Hepatocyte (in vitro differentiated cells): ENCODE results near the gene GCLM. TPM values are rescaled to one million over a fixed set of nuclear protein-coding genes. Genes with fewer than 3 reads are reported as not detected.

Experiments used
- DNase-seq: peaks from one replicate; pipeline ENCODE4 v3.0.0-alpha.2; 2016; ENCODE audit warnings: low spot score
- H2AFZ ChIP-seq: fragments of 200-600 bp; sonication (generic); 2 replicates; pipeline ENCODE4 v1.6.0; 2016; ENCODE audit warnings: antibody characterized with exemption, mild to moderate bottlenecking
- H3K27ac ChIP-seq: fragments of 200-600 bp; sonication (generic); 2 replicates; pipeline ENCODE4 v1.5.1; 2016; ENCODE audit warnings: mild to moderate bottlenecking
- H3K27me3 ChIP-seq: fragments of 200-600 bp; sonication (generic); 2 replicates; pipeline ENCODE4 v1.6.1; 2016
- H3K36me3 ChIP-seq: fragments of 200-600 bp; sonication (generic); replicated peaks from 2 replicates; pipeline ENCODE4 v1.5.1; 2016; ENCODE audit warnings: low read depth; ENCODE audit not compliant: insufficient read depth
- H3K4me1 ChIP-seq: fragments of 200-600 bp; sonication (generic); 2 replicates; pipeline ENCODE4 v1.5.1; 2016; ENCODE audit warnings: mild to moderate bottlenecking, moderate library complexity; ENCODE audit not compliant: insufficient read depth
- H3K4me2 ChIP-seq: fragments of 200-600 bp; sonication (generic); 2 replicates; pipeline ENCODE4 v1.6.0; 2016
- H3K4me3 ChIP-seq: fragments of 200-600 bp; sonication (generic); 2 replicates; pipeline ENCODE4 v1.5.1; 2016; ENCODE audit warnings: mild to moderate bottlenecking
- H3K79me2 ChIP-seq: fragments of 200-600 bp; sonication (generic); 2 replicates; pipeline ENCODE4 v1.6.0; 2017; ENCODE audit warnings: mild to moderate bottlenecking
- H3K9me2 ChIP-seq: fragments of 200-600 bp; sonication (generic); replicated peaks from 2 replicates; pipeline ENCODE4 v1.6.0; 2017; ENCODE audit warnings: mild to moderate bottlenecking; ENCODE audit not compliant: insufficient read depth
- H3K9me3 ChIP-seq: fragments of 200-600 bp; sonication (generic); 2 replicates; pipeline ENCODE4 v1.5.1; 2016; ENCODE audit warnings: low read depth, mild to moderate bottlenecking
- H4K20me1 ChIP-seq: fragments of 200-600 bp; sonication (generic); 2 replicates; pipeline ENCODE4 v1.6.0; 2016; ENCODE audit warnings: mild to moderate bottlenecking; ENCODE audit not compliant: insufficient read depth, poor library complexity, severe bottlenecking
- EZH2 ChIP-seq: fragments of 200-600 bp; sonication (generic); IDR thresholded peaks from 2 replicates; pipeline ENCODE4 v1.6.1; 2016; ENCODE audit warnings: antibody characterized with exemption, mild to moderate bottlenecking, borderline replicate concordance
- EZH2phosphoT487 ChIP-seq: fragments of 200-600 bp; sonication (generic); IDR thresholded peaks from one replicate; pipeline ENCODE4 v1.6.1; 2018; ENCODE audit warnings: antibody characterized with exemption, mild to moderate bottlenecking, low read depth, moderate library complexity; ENCODE audit not compliant: unreplicated experiment, severe bottlenecking
- WGBS: methylation state at CpG from one replicate; pipeline ENCODE4 v1.1.6; 2016; ENCODE audit warnings: low lambda C conversion rate; ENCODE audit errors: missing lambda C conversion rate; 5-methylcytosine and 5-hydroxymethylcytosine counted together
- polyA plus RNA-seq: library from polyadenylated mRNA; unstranded; fragments of >200 nt; fragmentation: Nextera tagmentation; extraction: Ambion mirVana; gene quantifications from 2 replicates; pipeline ENCODE4 v1.2.1, GENCODE V29; 2016
- total RNA-seq: library from RNA; depleted of rRNA; stranded (reverse); fragments of >200 nt; gene quantifications from 2 replicates; pipeline ENCODE4 v1.2.3, GENCODE V29; 2014
- TF ChIP-seq, protein P1 (sequence below): fragments of 200-600 bp; sonication (generic); IDR thresholded peaks from 2 replicates; pipeline ENCODE4 v1.5.1; 2016; ENCODE audit warnings: antibody characterized with exemption, mild to moderate bottlenecking; ENCODE audit not compliant: poor library complexity

The GCLM gene
- total and polyA plus RNA-seq, 2 experiments from 2014 or later, result 10.7 to 15.3 TPM

- 79% methylated on average over 4 of the region's 4 CpGs for WGBS
- Histone ChIP-seq H3K4me3 (no peak overlapping the region), H3K9me3 (no peaks in the 10 kb centered on the region), H3K27me3 (no peaks in the 10 kb centered on the region), H3K4me1 (no peaks in the 10 kb centered on the region), H3K4me2 (no peak overlapping the region), H3K36me3 (no peaks in the 10 kb centered on the region), H4K20me1 (no peaks in the 10 kb centered on the region), H3K9me2 (no peaks in the 10 kb centered on the region), H3K27ac (no peak overlapping the region), H3K79me2 (peaks cover 16% of the 10 kb centered on the region), H2AFZ (no peak overlapping the region)
- TF ChIP-seq EZH2 (no peak), EZH2phosphoT487 (no peak)
- TF ChIP-seq, protein P1, sequence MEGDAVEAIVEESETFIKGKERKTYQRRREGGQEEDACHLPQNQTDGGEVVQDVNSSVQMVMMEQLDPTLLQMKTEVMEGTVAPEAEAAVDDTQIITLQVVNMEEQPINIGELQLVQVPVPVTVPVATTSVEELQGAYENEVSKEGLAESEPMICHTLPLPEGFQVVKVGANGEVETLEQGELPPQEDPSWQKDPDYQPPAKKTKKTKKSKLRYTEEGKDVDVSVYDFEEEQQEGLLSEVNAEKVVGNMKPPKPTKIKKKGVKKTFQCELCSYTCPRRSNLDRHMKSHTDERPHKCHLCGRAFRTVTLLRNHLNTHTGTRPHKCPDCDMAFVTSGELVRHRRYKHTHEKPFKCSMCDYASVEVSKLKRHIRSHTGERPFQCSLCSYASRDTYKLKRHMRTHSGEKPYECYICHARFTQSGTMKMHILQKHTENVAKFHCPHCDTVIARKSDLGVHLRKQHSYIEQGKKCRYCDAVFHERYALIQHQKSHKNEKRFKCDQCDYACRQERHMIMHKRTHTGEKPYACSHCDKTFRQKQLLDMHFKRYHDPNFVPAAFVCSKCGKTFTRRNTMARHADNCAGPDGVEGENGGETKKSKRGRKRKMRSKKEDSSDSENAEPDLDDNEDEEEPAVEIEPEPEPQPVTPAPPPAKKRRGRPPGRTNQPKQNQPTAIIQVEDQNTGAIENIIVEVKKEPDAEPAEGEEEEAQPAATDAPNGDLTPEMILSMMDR, result no peak
- no peak for DNase-seq
Measured at GRCh38 chr1:93882269-93882668, 27.0 kb downstream of the GCLM start.

- Histone ChIP-seq H3K4me3 (no peak overlapping the region), H3K4me1 (peaks cover 4% of the 10 kb centered on the region), H3K9me2 (no peaks in the 10 kb centered on the region), H3K27me3 (no peaks in the 10 kb centered on the region), H3K9me3 (no peaks in the 10 kb centered on the region), H2AFZ (no peak overlapping the region), H4K20me1 (peaks cover 2% of the 10 kb centered on the region), H3K79me2 (peaks cover 30% of the 10 kb centered on the region), H3K27ac (no peak overlapping the region), H3K36me3 (no peaks in the 10 kb centered on the region), H3K4me2 (no peak overlapping the region)
- WGBS, result 91% methylated on average over 2 of the region's 2 CpGs
- no peak for DNase-seq
- TF ChIP-seq EZH2 (no peak), EZH2phosphoT487 (no peak)
- TF ChIP-seq, protein P1, result no peak
Measured at GRCh38 chr1:93880731-93881130, 28.5 kb downstream of the GCLM start.

DNA sequence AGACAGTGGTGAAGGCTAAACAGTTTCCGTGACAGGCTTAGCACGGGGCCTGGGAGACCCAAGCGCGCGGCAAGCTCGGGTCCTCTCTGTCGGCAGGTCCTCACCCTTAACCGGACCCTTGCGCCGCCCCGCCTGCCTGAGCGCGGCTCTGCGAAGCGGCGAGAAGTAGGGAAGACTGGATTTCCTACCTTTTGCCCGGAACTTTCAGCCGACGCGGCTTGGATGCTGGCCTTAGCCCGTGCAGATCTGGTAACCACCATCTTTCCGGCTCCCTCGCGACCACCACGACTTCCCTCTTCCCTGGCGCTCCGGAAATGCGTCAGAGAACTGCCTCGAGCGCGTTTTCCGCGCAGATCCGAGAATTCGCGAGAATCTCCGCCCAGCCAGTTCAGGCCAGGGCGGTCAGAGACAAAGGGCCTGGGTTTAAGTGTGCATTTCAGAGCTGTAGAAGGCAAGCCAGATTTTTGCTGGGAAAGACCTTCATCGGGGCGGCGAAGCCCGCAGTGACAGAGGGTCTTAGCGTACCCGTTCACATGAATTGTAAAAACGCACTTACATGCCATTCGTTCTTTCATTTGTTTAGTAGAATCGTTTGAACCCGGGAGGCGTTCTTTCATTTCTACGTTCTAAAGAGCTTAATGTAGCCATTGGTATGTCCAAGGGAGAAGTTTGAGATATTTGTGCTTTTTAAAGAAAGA lies 30.2 kb downstream of the GCLM start, which contains the start of gene DNTTIP2:
Gene DNTTIP2, minus strand, starts transcription at position 318 of the 698 bp plus-strand sequence. Its CDS starts 58 bp downstream, at position 260.
- Histone ChIP-seq H3K79me2 (peaks cover 30% of the 10 kb centered on the region), H3K27ac (peak within 1 kb of the TSS; percentile 89), H3K4me3 (peak within 1 kb of the TSS; percentile 78), H4K20me1 (peaks cover 5% of the 10 kb centered on the region), H2AFZ (peak within 1 kb of the TSS; percentile 61), H3K4me2 (peak within 1 kb of the TSS; percentile 74), H3K9me2 (no peaks in the 10 kb centered on the region), H3K36me3 (no peaks in the 10 kb centered on the region), H3K27me3 (no peaks in the 10 kb centered on the region), H3K4me1 (peaks cover 4% of the 10 kb centered on the region), H3K9me3 (no peaks in the 10 kb centered on the region)
- DNase-seq, result peak; percentile 95
- TF ChIP-seq EZH2phosphoT487 (no peak), EZH2 (no peak)
- TF ChIP-seq, protein P1, result no peak
- under 1% methylated on average over 50 of the region's 50 CpGs for WGBS
